ENCODE measurements around the gene PRR23A. TPM values are rescaled to one million over a fixed set of nuclear protein-coding genes. Genes with fewer than 3 reads are reported as not detected.

PRR23A gene
- not detected for total RNA-seq
- not detected for polyA plus RNA-seq
- long read RNA-seq, donor 1, result 0 reads
- long read RNA-seq, donor 2, partial matches to known transcripts, result 0 of 1 reads
- long read RNA-seq, donor 2, other reads (novel, unspliced or antisense), result 0 of 1 reads
- long read RNA-seq, donor 3, result 0 reads

- Histone ChIP-seq H3K27ac (no peak within 1 kb of the TSS), H3K36me3 (no peaks in the 10 kb centered on the region), H3K27me3 (no peaks in the 10 kb centered on the region), H3K9me3 (no peaks in the 10 kb centered on the region), H3K4me1 (ENCODE audit: insufficient read depth) (no peaks in the 10 kb centered on the region), H3K4me3 (no peak within 1 kb of the TSS)
- no peak for DNase-seq
- 69 to 87% (median 74%) methylated on average over 48 to 60 of the region's 60 CpGs for WGBS, 3 donors
- TF ChIP-seq EP300 (IDR thresholded peaks at IDR 0.05), result no peak
- no peak for TF ChIP-seq CTCF (IDR thresholded peaks at IDR 0.05)
- no peak for TF ChIP-seq POLR2A (IDR thresholded peaks at IDR 0.05)
- intact Hi-C loops (cut with DNase I), result loop anchor here in 1 of 4 donors (10.0 kb wide), 1 partner anchor 99 kb away; no protein-coding TSS in a partner anchor
Observed at GRCh38 chr3:139006051-139006716, at the start of gene PRR23A. Gene PRR23A, minus strand, starts transcription at chr3:139006268. Its CDS starts 0 bp downstream, at chr3:139006268.

GRCh38 chr3:139052802-139053600 is 46.9 kb upstream of the PRR23A start:
- no peak for DNase-seq
- Histone ChIP-seq H3K4me3 (no peak overlapping the region), H3K9me3 (no peaks in the 10 kb centered on the region), H3K4me1 (ENCODE audit: insufficient read depth) (no peaks in the 10 kb centered on the region), H3K27me3 (no peaks in the 10 kb centered on the region), H3K27ac (no peak overlapping the region), H3K36me3 (no peaks in the 10 kb centered on the region)
- intact Hi-C loops (cut with DNase I), result no loop called here
- TF ChIP-seq CTCF (IDR thresholded peaks at IDR 0.05), result no peak
- no peak for TF ChIP-seq POLR2A (IDR thresholded peaks at IDR 0.05)
- no peak for TF ChIP-seq EP300 (IDR thresholded peaks at IDR 0.05)
- WGBS, 3 donors, result 72 to 89% (median 75%) methylated on average over 2 of the region's 2 CpGs

- WGBS, 3 donors, result 51 to 69% (median 54%) methylated on average over 52 to 77 of the region's 77 CpGs
Observed at GRCh38 chr3:139044366-139045210, 38.5 kb upstream of the PRR23A start, which contains the start of gene PRR23C. Gene PRR23C, minus strand, starts transcription at chr3:139044892. Its CDS starts 272 bp downstream, at chr3:139044620.

More at GRCh38 chr3:139044366-139045210, 38.5 kb upstream of the PRR23A start, which contains the start of gene PRR23C:
- TF ChIP-seq CTCF (IDR thresholded peaks at IDR 0.05), result no peak
- no peak for TF ChIP-seq POLR2A (IDR thresholded peaks at IDR 0.05)
- TF ChIP-seq EP300 (IDR thresholded peaks at IDR 0.05), result no peak
- H3K4me1 ChIP-seq (ENCODE audit: insufficient read depth), result no peaks in the 10 kb centered on the region
- H3K4me3 ChIP-seq, result no peak within 1 kb of the TSS
- no peaks in the 10 kb centered on the region for H3K27me3 ChIP-seq
- H3K27ac ChIP-seq, result no peak within 1 kb of the TSS
- intact Hi-C loops (cut with DNase I), result no loop called here
- no peak for DNase-seq
- no peaks in the 10 kb centered on the region for H3K36me3 ChIP-seq
- H3K9me3 ChIP-seq, result no peaks in the 10 kb centered on the region

Data from ovary (tissue), 10 donors.